Trophoblast cell (in vitro differentiated cells and primary cell): ENCODE measurements around the gene TMEM178B.

Experiments
- DNase-seq, 2 donors: peaks; one replicate each; pipeline ENCODE4 v3.0.0-alpha.2; 2016
- H2AFZ ChIP-seq: 2 replicates; pipeline ENCODE4 v1.6.1; 2013; ENCODE audit warnings: low read length, moderate library complexity, mild to moderate bottlenecking; ENCODE audit not compliant: insufficient read depth, poor library complexity
- H2AK5ac ChIP-seq: 2 replicates; pipeline ENCODE4 v1.6.1; 2013; ENCODE audit warnings: mild to moderate bottlenecking, low read length
- H2BK120ac ChIP-seq: 2 replicates; pipeline ENCODE4 v1.6.1; 2013; ENCODE audit warnings: low read length, mild to moderate bottlenecking, moderate library complexity; ENCODE audit not compliant: insufficient read depth, poor library complexity
- H2BK12ac ChIP-seq: 2 replicates; pipeline ENCODE4 v1.6.1; 2013; ENCODE audit warnings: mild to moderate bottlenecking, low read length, moderate library complexity
- H2BK5ac ChIP-seq: 2 replicates; pipeline ENCODE4 v1.6.1; 2013; ENCODE audit warnings: low read length, low read depth, moderate library complexity, mild to moderate bottlenecking; ENCODE audit not compliant: poor library complexity
- H3K14ac ChIP-seq: 2 replicates; pipeline ENCODE4 v1.6.1; 2013; ENCODE audit warnings: mild to moderate bottlenecking, low read length
- H3K18ac ChIP-seq: 2 replicates; pipeline ENCODE4 v1.6.1; 2013; ENCODE audit warnings: mild to moderate bottlenecking, low read length
- H3K23ac ChIP-seq: 2 replicates; pipeline ENCODE4 v1.6.1; 2013; ENCODE audit warnings: low read length
- H3K27ac ChIP-seq: 2 replicates; pipeline ENCODE4 v1.5.1; 2013; ENCODE audit warnings: low read depth, mild to moderate bottlenecking, inconsistent platforms, low read length, moderate library complexity
- H3K27me3 ChIP-seq: 2 replicates; pipeline ENCODE4 v1.6.1; 2013; ENCODE audit warnings: inconsistent platforms, mild to moderate bottlenecking, low read length, moderate library complexity; ENCODE audit not compliant: insufficient read depth
- H3K36me3 ChIP-seq, 2 experiments: 1 replicate in 1 of 2; 2 replicates in 1 of 2; pipeline ENCODE4 v1.6.1; 2013; ENCODE audit warnings: low read length in 2 of 2, mild to moderate bottlenecking in 2 of 2, moderate library complexity in 1 of 2; ENCODE audit not compliant: insufficient read depth in 2 of 2, control insufficient read depth in 1 of 2
- H3K4ac ChIP-seq: 2 replicates; pipeline ENCODE4 v1.6.1; 2013; ENCODE audit warnings: low read depth, mild to moderate bottlenecking, low read length, moderate library complexity
- H3K4me1 ChIP-seq, 2 experiments: 1 replicate in 1 of 2; 2 replicates in 1 of 2; pipeline ENCODE4 v1.6.1; 2013; ENCODE audit warnings: low read length in 2 of 2, mild to moderate bottlenecking in 2 of 2, moderate library complexity in 1 of 2; ENCODE audit not compliant: insufficient read depth in 2 of 2, control insufficient read depth in 1 of 2
- H3K4me2 ChIP-seq: 2 replicates; pipeline ENCODE4 v1.6.1; 2013; ENCODE audit warnings: inconsistent platforms, mild to moderate bottlenecking, low read length, moderate library complexity
- H3K4me3 ChIP-seq: 2 replicates; pipeline ENCODE4 v1.5.1; 2013; ENCODE audit warnings: mild to moderate bottlenecking, low read depth, low read length, inconsistent platforms
- H3K79me1 ChIP-seq: one replicate; pipeline ENCODE4 v1.6.1; 2013; ENCODE audit warnings: low read length
- H3K79me2 ChIP-seq: 2 replicates; pipeline ENCODE4 v1.6.1; 2013; ENCODE audit warnings: low read length, mild to moderate bottlenecking; ENCODE audit not compliant: control insufficient read depth, insufficient read depth, poor library complexity
- H3K9ac ChIP-seq: 2 replicates; pipeline ENCODE4 v1.6.1; 2013; ENCODE audit warnings: mild to moderate bottlenecking, low read length
- H3K9me3 ChIP-seq: 2 replicates; pipeline ENCODE4 v1.6.1; 2013; ENCODE audit warnings: low read depth, mild to moderate bottlenecking, control low read depth, inconsistent platforms, low read length; ENCODE audit not compliant: insufficient read depth
- H4K12ac ChIP-seq: 2 replicates; pipeline ENCODE4 v1.6.1; 2013; ENCODE audit warnings: low read depth, mild to moderate bottlenecking, low read length, moderate library complexity
- H4K8ac ChIP-seq: 2 replicates; pipeline ENCODE4 v1.6.1; 2013; ENCODE audit warnings: low read depth, mild to moderate bottlenecking, low read length, moderate library complexity
- H4K91ac ChIP-seq: one replicate; pipeline ENCODE4 v1.6.1; 2013; ENCODE audit warnings: low read depth, mild to moderate bottlenecking, low read length, moderate library complexity
- WGBS: extraction: QIAGEN DNeasy Blood & Tissue Kit; methylation state at CpG from one replicate; pipeline ENCODE4 v1.1.7; 2013; ENCODE audit warnings: missing lambda C conversion rate; ENCODE audit not compliant: insufficient read length, insufficient coverage; ENCODE audit errors: extremely low coverage; 5-methylcytosine and 5-hydroxymethylcytosine counted together

TMEM178B gene

DNA sequence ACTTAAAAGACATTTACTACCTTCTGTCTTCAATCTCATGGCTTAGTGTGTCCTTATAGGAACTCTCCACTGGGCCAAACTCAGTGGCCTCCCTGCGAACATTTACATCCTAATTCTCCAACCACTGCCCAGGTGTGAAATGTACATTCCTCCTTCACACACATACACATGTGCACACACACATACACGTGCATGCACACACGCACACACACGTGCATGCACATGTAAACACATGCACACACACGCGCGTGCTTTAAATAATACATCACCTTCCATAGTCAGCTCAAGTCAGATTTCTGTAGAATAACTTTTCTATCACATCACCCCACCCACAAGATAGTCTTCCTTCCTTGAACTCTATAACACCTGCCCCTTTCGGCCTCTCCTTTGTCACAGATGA lies 216.5 kb downstream of the TMEM178B start:
- Histone ChIP-seq H4K8ac (no peak overlapping the region), H3K4me2 (no peak overlapping the region), H3K9me3 (no peaks in the 10 kb centered on the region), H3K27me3 (no peaks in the 10 kb centered on the region), H3K4ac (no peak overlapping the region), H3K4me1 (no peaks in the 10 kb centered on the region), H3K14ac (no peak overlapping the region), H3K23ac (no peak overlapping the region), H3K27ac (no peak overlapping the region), H3K79me2 (no peaks in the 10 kb centered on the region), H2BK12ac (no peak overlapping the region), H3K36me3 (no peaks in the 10 kb centered on the region), H3K18ac (no peak overlapping the region), H2BK5ac (no peak overlapping the region), H3K79me1 (no peaks in the 10 kb centered on the region), H4K91ac (no peak overlapping the region), H2AFZ (no peak overlapping the region), H4K12ac (no peak overlapping the region), H2BK120ac (no peak overlapping the region), H2AK5ac (no peak overlapping the region), H3K9ac (no peak overlapping the region), H3K4me3 (no peak overlapping the region)
- no CpG with 5 or more reads among the region's 8 CpGs for WGBS
- DNase-seq: no peak

DNA sequence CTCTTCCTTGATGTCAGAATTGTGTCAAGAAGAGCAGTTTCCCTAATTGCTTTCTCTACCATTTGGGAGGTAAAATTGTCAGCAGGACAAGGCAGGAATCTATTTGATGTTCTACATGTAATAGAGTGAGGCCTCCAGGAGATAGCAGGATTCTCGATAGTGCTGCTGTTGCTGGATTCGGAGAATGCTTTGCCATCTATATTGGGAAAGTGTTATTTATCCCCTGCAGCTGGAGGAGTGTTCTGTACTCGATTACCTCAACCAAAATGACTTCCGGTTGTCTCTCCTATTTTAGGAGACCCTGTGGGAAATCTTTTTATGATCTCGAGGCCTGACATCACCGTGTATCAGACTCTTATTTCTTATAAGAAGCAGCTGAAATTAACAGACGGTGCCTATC lies 217.1 kb downstream of the TMEM178B start:
- Histone ChIP-seq H4K91ac (no peak overlapping the region), H2BK12ac (no peak overlapping the region), H3K79me2 (no peaks in the 10 kb centered on the region), H3K4me1 (no peaks in the 10 kb centered on the region), H3K9ac (no peak overlapping the region), H3K9me3 (no peaks in the 10 kb centered on the region), H3K4me3 (no peak overlapping the region), H2BK5ac (no peak overlapping the region), H3K4me2 (no peak overlapping the region), H3K23ac (no peak overlapping the region), H3K27me3 (no peaks in the 10 kb centered on the region), H3K27ac (no peak overlapping the region), H3K4ac (no peak overlapping the region), H4K12ac (no peak overlapping the region), H3K14ac (no peak overlapping the region), H4K8ac (no peak overlapping the region), H3K18ac (no peak overlapping the region), H2AK5ac (no peak overlapping the region), H3K36me3 (no peaks in the 10 kb centered on the region), H3K79me1 (no peaks in the 10 kb centered on the region), H2AFZ (no peak overlapping the region), H2BK120ac (no peak overlapping the region)
- no peak for DNase-seq
- no CpG with 5 or more reads among the region's 7 CpGs for WGBS

DNA sequence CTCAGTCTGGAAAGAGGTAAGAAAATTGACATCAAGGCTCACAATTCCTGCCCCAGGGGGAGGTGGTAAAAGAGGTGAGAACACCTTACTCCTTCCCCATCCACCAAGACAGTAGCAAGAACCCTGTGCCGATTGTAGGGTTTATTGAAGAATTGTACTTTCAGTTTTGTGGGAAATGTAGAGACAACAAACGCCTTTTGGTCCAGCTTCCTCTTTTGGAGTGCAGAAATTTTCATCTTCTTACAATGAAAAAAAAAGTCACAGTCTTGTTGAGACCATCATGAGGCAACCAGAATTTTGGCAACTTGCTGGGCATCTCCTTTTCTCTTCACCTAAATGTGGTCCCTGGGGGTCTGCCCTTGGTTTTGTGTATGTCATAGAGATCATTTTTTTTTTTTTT lies 217.7 kb downstream of the TMEM178B start:
- H3K9me3 ChIP-seq: no peaks in the 10 kb centered on the region
- no CpG with 5 or more reads among the region's 2 CpGs for WGBS
- H3K18ac ChIP-seq: no peak overlapping the region
- H3K79me2 ChIP-seq: no peaks in the 10 kb centered on the region
- H3K27ac ChIP-seq: no peak overlapping the region
- H3K4ac ChIP-seq: no peak overlapping the region
- no peaks in the 10 kb centered on the region for H3K79me1 ChIP-seq
- no peak overlapping the region for H2AFZ ChIP-seq
- no peaks in the 10 kb centered on the region for H3K4me1 ChIP-seq
- H3K9ac ChIP-seq: no peak overlapping the region
- no peak overlapping the region for H2BK120ac ChIP-seq
- no peak overlapping the region for H4K8ac ChIP-seq
- H3K27me3 ChIP-seq: no peaks in the 10 kb centered on the region
- no peak overlapping the region for H2BK12ac ChIP-seq
- H3K4me2 ChIP-seq: no peak overlapping the region
- H2AK5ac ChIP-seq: no peak overlapping the region
- H3K4me3 ChIP-seq: no peak overlapping the region
- no peak overlapping the region for H4K12ac ChIP-seq
- H4K91ac ChIP-seq: no peak overlapping the region
- H3K36me3 ChIP-seq: no peaks in the 10 kb centered on the region
- no peak for DNase-seq
- no peak overlapping the region for H3K23ac ChIP-seq
- no peak overlapping the region for H3K14ac ChIP-seq
- H2BK5ac ChIP-seq: no peak overlapping the region

DNA sequence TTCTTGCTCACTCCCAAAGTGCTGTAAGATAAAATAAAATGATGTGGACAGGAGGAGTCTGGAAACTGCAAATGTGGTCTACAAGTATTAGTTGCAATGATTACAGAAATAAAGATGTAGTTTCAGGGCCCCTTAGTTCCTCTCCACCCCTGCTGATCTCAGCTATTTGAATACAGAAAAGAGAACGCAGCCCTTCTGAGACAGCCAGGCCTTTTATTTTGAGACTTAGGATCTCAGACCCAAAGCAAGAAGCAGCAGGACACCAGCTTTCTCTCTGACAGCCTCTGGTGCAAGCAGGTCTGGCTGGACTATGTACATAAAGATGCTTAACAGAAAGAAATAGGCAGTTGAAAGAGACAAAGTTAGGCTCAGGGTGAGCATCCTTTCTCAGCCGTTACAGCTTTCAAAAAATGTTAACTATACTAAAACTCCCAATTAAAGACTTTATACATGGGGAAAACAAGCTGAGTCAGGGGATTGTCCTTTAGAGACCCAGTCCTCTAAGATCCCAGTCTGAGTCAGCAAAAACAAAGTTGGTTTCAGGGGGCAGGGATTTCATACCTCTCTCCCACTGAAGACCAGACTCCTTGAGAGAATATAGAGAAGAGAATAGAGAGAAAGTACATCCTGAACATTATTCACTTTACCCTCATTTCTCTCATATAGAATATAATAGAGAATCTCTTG lies 220.4 kb downstream of the TMEM178B start:
- WGBS: no CpG with 5 or more reads among the region's 2 CpGs

More for the DNA sequence above, 220.4 kb downstream of the TMEM178B start:
- Histone ChIP-seq H3K23ac (no peak overlapping the region), H3K27me3 (no peaks in the 10 kb centered on the region), H3K36me3 (no peaks in the 10 kb centered on the region), H3K79me1 (no peaks in the 10 kb centered on the region), H2BK5ac (no peak overlapping the region), H2AK5ac (no peak overlapping the region), H3K4ac (no peak overlapping the region), H3K79me2 (no peaks in the 10 kb centered on the region), H3K18ac (no peak overlapping the region), H2BK120ac (no peak overlapping the region), H3K9me3 (no peaks in the 10 kb centered on the region), H2AFZ (no peak overlapping the region), H4K8ac (no peak overlapping the region), H3K4me2 (no peak overlapping the region), H4K12ac (no peak overlapping the region), H2BK12ac (no peak overlapping the region), H3K9ac (no peak overlapping the region), H3K4me1 (no peaks in the 10 kb centered on the region), H4K91ac (no peak overlapping the region), H3K14ac (no peak overlapping the region), H3K27ac (no peak overlapping the region), H3K4me3 (no peak overlapping the region)
- DNase-seq: no peak
